ENCODE measurements around the gene SYNPO2. TPM values are rescaled to one million over a fixed set of nuclear protein-coding genes. Genes with fewer than 3 reads are reported as not detected.

The SYNPO2 gene
- 100 to 1,000 TPM in 1 of 2 donors, 1 to 10 TPM in 1; 9.5 to 266 TPM for total RNA-seq

- Histone ChIP-seq H3K4me3 (peak within 1 kb of the TSS; percentile 28), H3K4me1 (no peaks in the 10 kb centered on the region), H3K9me3 (no peaks in the 10 kb centered on the region), H3K9ac (ENCODE audit: low read depth in 2 of 2, low read length in 2 of 2) (peak within 1 kb of the TSS; percentile 38 to 52), H3K27me3 (no peaks in the 10 kb centered on the region), H3K27ac (peak within 1 kb of the TSS; percentile 12), H3K36me3 (no peaks in the 10 kb centered on the region)
- DNase-seq = peak; percentile 55
- intact Hi-C loops (cut with DNase I) = loop anchor here (5.0 kb wide), 1 partner anchor 116 kb away; no protein-coding TSS in a partner anchor
- no peak for TF ChIP-seq CTCF (IDR thresholded peaks at IDR 0.05)
Measured at GRCh38 chr4:118888666-118889311, at the start of gene SYNPO2. SYNPO2 (plus strand) TSS chr4:118888854; CDS start chr4:118889037, 183 bp downstream.

- TF ChIP-seq CTCF (IDR thresholded peaks at IDR 0.05) = no peak
- Histone ChIP-seq H3K36me3 (no peaks in the 10 kb centered on the region), H3K4me3 (no peak overlapping the region), H3K9me3 (no peaks in the 10 kb centered on the region), H3K27ac (no peak overlapping the region), H3K9ac (ENCODE audit: low read depth in 2 of 2, low read length in 2 of 2) (no peak overlapping the region), H3K4me1 (no peaks in the 10 kb centered on the region), H3K27me3 (no peaks in the 10 kb centered on the region)
- intact Hi-C loops (cut with DNase I) = loop anchor here (10.0 kb wide), 1 partner anchor 565 kb away; no protein-coding TSS in a partner anchor
- DNase-seq = no peak
Measured at GRCh38 chr4:118839221-118839927, 49.3 kb upstream of the SYNPO2 start.

GRCh38 chr4:118842055-118842454 is 46.6 kb upstream of the SYNPO2 start:
- TF ChIP-seq CTCF (IDR thresholded peaks at IDR 0.05) = no peak
- H3K27ac ChIP-seq = no peak overlapping the region
- H3K36me3 ChIP-seq = no peaks in the 10 kb centered on the region
- intact Hi-C loops (cut with DNase I) = no loop called here
- no peak overlapping the region for H3K9ac ChIP-seq (ENCODE audit: low read depth in 2 of 2, low read length in 2 of 2)
- DNase-seq = no peak
- H3K4me3 ChIP-seq = no peak overlapping the region
- no peaks in the 10 kb centered on the region for H3K9me3 ChIP-seq
- no peaks in the 10 kb centered on the region for H3K4me1 ChIP-seq
- H3K27me3 ChIP-seq = no peaks in the 10 kb centered on the region

GRCh38 chr4:118843237-118843636 is 45.4 kb upstream of the SYNPO2 start:
- Histone ChIP-seq H3K36me3 (no peaks in the 10 kb centered on the region), H3K9ac (ENCODE audit: low read depth in 2 of 2, low read length in 2 of 2) (no peak overlapping the region), H3K4me1 (no peaks in the 10 kb centered on the region), H3K27ac (no peak overlapping the region), H3K4me3 (no peak overlapping the region), H3K27me3 (no peaks in the 10 kb centered on the region), H3K9me3 (no peaks in the 10 kb centered on the region)
- intact Hi-C loops (cut with DNase I) = no loop called here
- DNase-seq = no peak
- TF ChIP-seq CTCF (IDR thresholded peaks at IDR 0.05) = no peak

GRCh38 chr4:118845552-118846050 is 43.1 kb upstream of the SYNPO2 start:
- H3K27me3 ChIP-seq = no peaks in the 10 kb centered on the region
- no peak overlapping the region for H3K27ac ChIP-seq
- no peaks in the 10 kb centered on the region for H3K36me3 ChIP-seq
- no peak for DNase-seq
- H3K9ac ChIP-seq (ENCODE audit: low read depth in 2 of 2, low read length in 2 of 2) = no peak overlapping the region
- H3K4me1 ChIP-seq = no peaks in the 10 kb centered on the region
- TF ChIP-seq CTCF (IDR thresholded peaks at IDR 0.05) = no peak
- intact Hi-C loops (cut with DNase I) = no loop called here
- no peaks in the 10 kb centered on the region for H3K9me3 ChIP-seq
- no peak overlapping the region for H3K4me3 ChIP-seq

Data from colonic mucosa (tissue), 4 donors.